Smooth muscle cell (in vitro differentiated cells): ENCODE data around the gene C1QTNF9. TPM values are rescaled to one million over a fixed set of nuclear protein-coding genes. Genes with fewer than 3 reads are reported as not detected.
A peak's percentile ranks its signal among the peaks of the same experiment; 100 is the strongest.

ENCODE experiments used
- DNase-seq: peaks from one replicate; lab custom pipeline; 2025; ENCODE audit not compliant: unreplicated experiment; lab: John Stamatoyannopoulos, UW
- H2AFZ ChIP-seq: fragments of 200-600 bp; sonication (generic); 2 replicates; pipeline ENCODE4 v1.6.0; 2016; ENCODE audit warnings: antibody characterized with exemption, low read depth, mild to moderate bottlenecking
- H3F3A ChIP-seq: fragments of 200-600 bp; sonication (generic); 2 replicates; pipeline ENCODE4 v1.6.0; 2017; ENCODE audit warnings: antibody characterized with exemption, low read depth
- H3K27ac ChIP-seq: fragments of 200-600 bp; sonication (generic); 2 replicates; pipeline ENCODE4 v1.5.1; 2016; ENCODE audit warnings: low read depth, mild to moderate bottlenecking
- H3K27me3 ChIP-seq: fragments of 200-600 bp; sonication (generic); 2 replicates; pipeline ENCODE4 v1.6.1; 2016; ENCODE audit warnings: low read depth, mild to moderate bottlenecking
- H3K36me3 ChIP-seq: fragments of 200-600 bp; sonication (generic); 2 replicates; pipeline ENCODE4 v1.5.1; 2016; ENCODE audit warnings: low read depth
- H3K4me1 ChIP-seq: fragments of 200-600 bp; sonication (generic); 2 replicates; pipeline ENCODE4 v1.5.1; 2016; ENCODE audit warnings: low read depth
- H3K4me2 ChIP-seq: fragments of 200-600 bp; sonication (generic); 2 replicates; pipeline ENCODE4 v1.6.0; 2016; ENCODE audit warnings: mild to moderate bottlenecking
- H3K4me3 ChIP-seq: fragments of 200-600 bp; sonication (generic); 2 replicates; pipeline ENCODE4 v1.5.1; 2016; ENCODE audit warnings: mild to moderate bottlenecking
- H3K79me2 ChIP-seq: fragments of 200-600 bp; sonication (generic); 2 replicates; pipeline ENCODE4 v1.6.0; 2016; ENCODE audit warnings: low read depth, mild to moderate bottlenecking
- H3K9ac ChIP-seq: fragments of 200-600 bp; sonication (generic); 2 replicates; pipeline ENCODE4 v1.6.0; 2016; ENCODE audit warnings: low read depth
- H3K9me3 ChIP-seq: fragments of 200-600 bp; sonication (generic); replicated peaks from 2 replicates; pipeline ENCODE4 v1.5.1; 2016; ENCODE audit warnings: low read depth
- H4K20me1 ChIP-seq: fragments of 200-600 bp; sonication (generic); 2 replicates; pipeline ENCODE4 v1.6.0; 2016; ENCODE audit warnings: low read depth
- CTCF ChIP-seq: fragments of 200-600 bp; sonication (generic); IDR thresholded peaks from 2 replicates; pipeline ENCODE4 v1.5.1; 2017; ENCODE audit warnings: borderline replicate concordance, mild to moderate bottlenecking, antibody characterized with exemption; ENCODE audit not compliant: insufficient read depth, poor library complexity, severe bottlenecking
- WGBS: methylation state at CpG from one replicate; pipeline ENCODE4 v1.1.7; 2016; ENCODE audit warnings: low lambda C conversion rate; 5-methylcytosine and 5-hydroxymethylcytosine counted together
- polyA plus RNA-seq: library from polyadenylated mRNA; unstranded; fragments of >200 nt; fragmentation: Nextera tagmentation; extraction: Ambion mirVana; gene quantifications from 2 replicates; pipeline ENCODE4 v1.2.1, GENCODE V29; 2016
- total RNA-seq: library from RNA; depleted of rRNA; stranded (reverse); fragments of >200 nt; gene quantifications from 2 replicates; pipeline ENCODE4 v1.2.3, GENCODE V29; 2014

Gene C1QTNF9
- total and polyA plus RNA-seq, 2 experiments from 2014 or later = not detected

DNA sequence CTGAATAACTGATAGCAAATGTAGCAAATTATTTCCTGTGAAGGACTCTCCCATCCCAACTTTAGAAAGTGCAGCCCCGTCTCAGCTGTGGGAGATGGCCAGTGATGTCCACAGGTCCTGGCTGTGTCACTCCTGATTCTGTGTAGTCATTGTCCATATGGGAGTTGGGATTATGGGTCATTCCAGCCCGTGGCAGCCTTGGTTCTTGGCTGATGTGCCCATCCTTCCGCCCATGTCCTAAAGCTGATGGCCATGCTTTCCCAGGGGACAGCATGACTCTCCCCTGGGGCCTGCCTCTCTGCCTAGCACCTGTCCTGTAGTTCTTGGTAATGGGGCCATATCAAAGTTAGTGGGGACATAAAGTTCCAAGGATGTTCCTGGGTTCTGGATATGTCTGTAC is 43.9 kb upstream of the C1QTNF9 start:
- Histone ChIP-seq H3F3A (peaks cover 3% of the 10 kb centered on the region), H3K4me2 (no peak overlapping the region), H3K4me1 (peaks cover 11% of the 10 kb centered on the region), H3K9ac (no peak overlapping the region), H3K27ac (no peak overlapping the region), H3K9me3 (no peaks in the 10 kb centered on the region), H2AFZ (no peak overlapping the region), H3K79me2 (no peaks in the 10 kb centered on the region), H3K27me3 (no peaks in the 10 kb centered on the region), H3K4me3 (no peak overlapping the region), H3K36me3 (no peaks in the 10 kb centered on the region), H4K20me1 (no peaks in the 10 kb centered on the region)
- no peak for DNase-seq
- TF ChIP-seq CTCF = no peak
- WGBS = 96% methylated on average over 3 of the region's 3 CpGs

GRCh38 chr13:24267274-24267673 is 42.1 kb upstream of the C1QTNF9 start:
- Histone ChIP-seq H3K4me1 (peaks cover 26% of the 10 kb centered on the region), H3K4me3 (no peak overlapping the region), H3K4me2 (peak overlapping the region; percentile 8), H3K27me3 (no peaks in the 10 kb centered on the region), H3K9me3 (no peaks in the 10 kb centered on the region), H3K9ac (no peak overlapping the region), H4K20me1 (no peaks in the 10 kb centered on the region), H3K79me2 (no peaks in the 10 kb centered on the region), H3K36me3 (no peaks in the 10 kb centered on the region), H2AFZ (no peak overlapping the region), H3K27ac (no peak overlapping the region), H3F3A (peaks cover 4% of the 10 kb centered on the region)
- WGBS = 60% methylated on average over 3 of the region's 3 CpGs
- no peak for DNase-seq
- TF ChIP-seq CTCF = no peak

DNA sequence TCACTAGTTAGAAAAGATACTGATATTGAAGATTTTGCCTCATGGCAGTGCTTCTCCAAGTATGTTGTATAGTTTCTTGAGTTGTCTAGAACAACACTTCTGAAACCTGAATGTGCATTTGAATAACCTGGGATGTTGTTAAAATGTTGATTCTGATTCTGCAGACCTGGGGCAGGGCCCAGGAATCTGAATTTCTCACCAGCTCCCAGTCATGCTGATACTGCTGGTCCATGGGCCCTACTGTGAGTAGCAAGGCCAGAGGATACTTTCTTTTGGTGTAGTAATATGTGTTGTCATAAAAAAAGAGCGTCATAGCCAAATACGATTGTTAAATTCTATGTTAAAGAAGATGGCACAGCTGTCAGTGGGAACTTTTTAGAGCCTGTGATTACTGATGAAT is 41.6 kb upstream of the C1QTNF9 start:
- Histone ChIP-seq H3K27ac (no peak overlapping the region), H3K4me1 (peaks cover 29% of the 10 kb centered on the region), H3F3A (peaks cover 6% of the 10 kb centered on the region), H3K27me3 (no peaks in the 10 kb centered on the region), H4K20me1 (no peaks in the 10 kb centered on the region), H3K4me2 (peak overlapping the region; percentile 8), H3K79me2 (peaks cover under 1% of the 10 kb centered on the region), H3K4me3 (no peak overlapping the region), H3K9ac (no peak overlapping the region), H3K36me3 (no peaks in the 10 kb centered on the region), H3K9me3 (no peaks in the 10 kb centered on the region), H2AFZ (no peak overlapping the region)
- TF ChIP-seq CTCF = no peak
- no peak for DNase-seq
- 94% methylated on average over 2 of the region's 2 CpGs for WGBS

DNA sequence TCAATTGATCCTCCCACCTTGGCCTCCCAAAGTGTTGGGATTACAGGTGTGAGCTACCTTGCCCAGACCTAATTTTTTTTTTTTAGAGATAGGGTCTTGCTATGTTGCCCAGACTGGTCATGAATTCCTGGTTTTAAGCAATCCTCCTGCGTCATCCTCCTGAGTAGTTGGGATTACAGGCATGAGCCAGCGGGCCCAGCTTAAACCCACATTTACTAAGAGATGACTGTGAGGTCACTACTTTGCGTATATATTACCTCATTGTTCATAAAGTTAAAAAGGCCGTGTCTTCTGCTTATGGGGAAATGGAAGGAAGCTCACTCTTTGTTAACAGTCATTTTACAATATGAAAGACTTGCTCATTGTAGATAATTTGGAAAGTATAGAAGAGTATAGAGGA is 39.6 kb upstream of the C1QTNF9 start:
- DNase-seq = no peak
- Histone ChIP-seq H3K79me2 (peaks cover 14% of the 10 kb centered on the region), H3F3A (peaks cover 6% of the 10 kb centered on the region), H3K36me3 (no peaks in the 10 kb centered on the region), H3K4me3 (no peak overlapping the region), H3K4me2 (peak overlapping the region; percentile 79), H3K27ac (peak overlapping the region; percentile 86), H4K20me1 (no peaks in the 10 kb centered on the region), H3K9ac (peak overlapping the region; percentile 23), H3K27me3 (no peaks in the 10 kb centered on the region), H2AFZ (no peak overlapping the region), H3K9me3 (no peaks in the 10 kb centered on the region), H3K4me1 (peaks cover 30% of the 10 kb centered on the region)
- TF ChIP-seq CTCF = no peak
- 54% methylated on average over 4 of the region's 4 CpGs for WGBS
